Purkinje cell (primary cell): ENCODE results near the gene DZIP1. TPM values are rescaled to one million over a fixed set of nuclear protein-coding genes. Genes with fewer than 3 reads are reported as not detected.

ENCODE experiments used
- polyA plus RNA-seq: library from polyadenylated mRNA; unstranded; fragments of >200 nt; fragmentation: Nextera tagmentation; gene quantifications from 2 replicates; pipeline ENCODE4 v1.2.1, GENCODE V29; 2014

The DZIP1 gene, protein sequence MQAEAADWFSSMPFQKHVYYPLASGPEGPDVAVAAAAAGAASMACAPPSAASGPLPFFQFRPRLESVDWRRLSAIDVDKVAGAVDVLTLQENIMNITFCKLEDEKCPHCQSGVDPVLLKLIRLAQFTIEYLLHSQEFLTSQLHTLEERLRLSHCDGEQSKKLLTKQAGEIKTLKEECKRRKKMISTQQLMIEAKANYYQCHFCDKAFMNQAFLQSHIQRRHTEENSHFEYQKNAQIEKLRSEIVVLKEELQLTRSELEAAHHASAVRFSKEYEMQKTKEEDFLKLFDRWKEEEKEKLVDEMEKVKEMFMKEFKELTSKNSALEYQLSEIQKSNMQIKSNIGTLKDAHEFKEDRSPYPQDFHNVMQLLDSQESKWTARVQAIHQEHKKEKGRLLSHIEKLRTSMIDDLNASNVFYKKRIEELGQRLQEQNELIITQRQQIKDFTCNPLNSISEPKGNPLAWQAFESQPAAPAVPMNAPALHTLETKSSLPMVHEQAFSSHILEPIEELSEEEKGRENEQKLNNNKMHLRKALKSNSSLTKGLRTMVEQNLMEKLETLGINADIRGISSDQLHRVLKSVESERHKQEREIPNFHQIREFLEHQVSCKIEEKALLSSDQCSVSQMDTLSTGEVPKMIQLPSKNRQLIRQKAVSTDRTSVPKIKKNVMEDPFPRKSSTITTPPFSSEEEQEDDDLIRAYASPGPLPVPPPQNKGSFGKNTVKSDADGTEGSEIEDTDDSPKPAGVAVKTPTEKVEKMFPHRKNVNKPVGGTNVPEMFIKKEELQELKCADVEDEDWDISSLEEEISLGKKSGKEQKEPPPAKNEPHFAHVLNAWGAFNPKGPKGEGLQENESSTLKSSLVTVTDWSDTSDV
- polyA plus RNA-seq, result 4.0 and 4.9 TPM in 2 replicates

GRCh38 chr13:95644601-95645052 lies at the start of gene DZIP1:
Gene DZIP1 (minus strand): TSS chr13:95644706. CDS start chr13:95642029, 2,677 bp downstream.

GRCh38 chr13:95676762-95677563 lies 32.5 kb upstream of the DZIP1 start, which contains the start of gene DNAJC3:
Gene DNAJC3 (plus strand): TSS chr13:95677139. CDS start chr13:95677256, 117 bp downstream.

DNA sequence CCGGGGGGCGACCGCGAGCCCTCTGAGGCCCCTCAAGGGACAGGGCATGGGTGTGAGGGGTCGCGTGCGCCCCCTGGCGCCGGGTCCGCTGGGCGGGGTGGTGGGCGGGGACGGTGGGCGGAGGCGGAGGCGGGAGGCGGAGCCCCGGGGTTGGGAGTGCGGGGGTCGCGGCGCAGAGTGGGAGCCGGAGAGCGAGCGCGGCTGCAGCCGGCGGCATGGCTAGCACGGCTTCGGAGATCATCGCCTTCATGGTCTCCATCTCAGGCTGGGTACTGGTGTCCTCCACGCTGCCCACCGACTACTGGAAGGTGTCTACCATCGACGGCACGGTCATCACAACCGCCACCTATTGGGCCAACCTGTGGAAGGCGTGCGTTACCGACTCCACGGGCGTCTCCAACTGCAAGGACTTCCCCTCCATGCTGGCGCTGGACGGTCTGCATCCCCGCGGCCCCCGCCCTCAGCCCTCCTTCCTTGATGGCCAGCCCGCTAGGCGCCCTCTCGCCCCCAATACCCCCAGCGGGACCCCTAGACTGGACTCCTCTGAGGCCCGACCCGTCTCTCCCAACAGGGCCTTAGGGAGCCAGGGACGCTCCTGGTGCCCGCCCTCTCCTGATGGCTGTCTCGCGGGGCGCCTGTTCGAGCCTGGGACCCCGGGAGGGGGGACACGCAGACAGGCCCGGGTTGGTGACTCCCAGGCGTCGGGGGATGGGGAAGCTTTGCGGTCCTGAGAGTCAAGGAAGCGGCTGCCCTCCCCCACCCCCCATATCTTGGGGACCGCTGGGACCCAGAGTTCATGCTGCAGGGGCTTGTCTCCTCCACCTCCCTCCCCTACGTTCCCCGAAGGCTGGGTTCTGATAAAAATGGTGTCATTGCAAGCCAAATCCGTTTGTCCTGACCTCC lies 91.7 kb downstream of the DZIP1 start, which contains the start of gene CLDN10:
TSS of gene CLDN10 (plus strand) at position 182 of the 903 bp plus-strand sequence. CDS start at position 216, 34 bp downstream.

Other genes starting within 250 kb of the DZIP1 start
- gene CLDN10, start 92.0 kb downstream of the DZIP1 start, polyA plus RNA-seq, result 48.4 and 63.6 TPM in 2 replicates
- gene DNAJC3, start 32.4 kb upstream of the DZIP1 start, polyA plus RNA-seq, result 40.4 and 42.0 TPM in 2 replicates